ENCODE measurements around the gene ABCC5. TPM values are rescaled to one million over a fixed set of nuclear protein-coding genes. Genes with fewer than 3 reads are reported as not detected.

The ABCC5 gene
- total RNA-seq, 1 experiment from 2014 or later, result 9.6 TPM

GRCh38 chr3:183980403-183980802 lies 37.3 kb downstream of the ABCC5 start:
- Histone ChIP-seq H3K27me3 (replicated peaks) (no peaks in the 10 kb centered on the region), H3K27ac (no peak overlapping the region)
- DNase-seq (ENCODE audit: low read depth in 1 of 2, low spot score in 2 of 2), result no peak

GRCh38 chr3:183975981-183976662 lies 41.6 kb downstream of the ABCC5 start:
- H3K4me1 ChIP-seq (replicated peaks), result 0 out of 2 replicates have a peak, but pooled peaks cover 3% of the 10 kb centered on the region
- H3K9me3 ChIP-seq (replicated peaks), result no peaks in the 10 kb centered on the region
- no peak overlapping the region for H3K27ac ChIP-seq
- no peak overlapping the region for H3K4me3 ChIP-seq
- no peaks in the 10 kb centered on the region for H3K27me3 ChIP-seq (replicated peaks)
- DNase-seq (ENCODE audit: low read depth in 1 of 2, low spot score in 2 of 2), result peak in 1 of 2 experiments; percentile 27
- H3K36me3 ChIP-seq, result no peaks in the 10 kb centered on the region; the same call in 1 of the 2 replicates

More at GRCh38 chr3:183980403-183980802, 37.3 kb downstream of the ABCC5 start:
- no peak overlapping the region for H3K4me3 ChIP-seq
- no peaks in the 10 kb centered on the region for H3K9me3 ChIP-seq (replicated peaks)
- peaks cover 10% of the 10 kb centered on the region for H3K36me3 ChIP-seq
- 0 out of 2 replicates have a peak, but pooled peaks cover 3% of the 10 kb centered on the region for H3K4me1 ChIP-seq (replicated peaks)

GRCh38 chr3:183968666-183969245 lies 48.9 kb downstream of the ABCC5 start:
- H3K9me3 ChIP-seq (replicated peaks), result no peaks in the 10 kb centered on the region
- no peaks in the 10 kb centered on the region for H3K27me3 ChIP-seq (replicated peaks)
- no peak overlapping the region for H3K4me3 ChIP-seq
- H3K4me1 ChIP-seq (replicated peaks), result no peaks in the 10 kb centered on the region
- no peak overlapping the region for H3K27ac ChIP-seq
- peaks cover 20% of the 10 kb centered on the region for H3K36me3 ChIP-seq
- DNase-seq (ENCODE audit: low read depth in 1 of 2, low spot score in 2 of 2), result no peak

GRCh38 chr3:183967693-183968092 lies 50.0 kb downstream of the ABCC5 start:
- Histone ChIP-seq H3K36me3 (peaks cover 20% of the 10 kb centered on the region), H3K4me1 (replicated peaks) (no peaks in the 10 kb centered on the region), H3K9me3 (replicated peaks) (no peaks in the 10 kb centered on the region), H3K4me3 (no peak overlapping the region), H3K27ac (no peak overlapping the region), H3K27me3 (replicated peaks) (no peaks in the 10 kb centered on the region)
- DNase-seq (ENCODE audit: low read depth in 1 of 2, low spot score in 2 of 2), result no peak

GRCh38 chr3:183966361-183966791 lies 51.3 kb downstream of the ABCC5 start:
- Histone ChIP-seq H3K9me3 (replicated peaks) (no peaks in the 10 kb centered on the region), H3K4me3 (no peak overlapping the region), H3K4me1 (replicated peaks) (no peaks in the 10 kb centered on the region), H3K27ac (no peak overlapping the region), H3K27me3 (replicated peaks) (no peaks in the 10 kb centered on the region), H3K36me3 (peaks cover 20% of the 10 kb centered on the region)
- no peak for DNase-seq (ENCODE audit: low read depth in 1 of 2, low spot score in 2 of 2)

- no peak for DNase-seq (ENCODE audit: low read depth in 1 of 2, low spot score in 2 of 2)
- Histone ChIP-seq H3K27me3 (replicated peaks) (no peaks in the 10 kb centered on the region), H3K9me3 (replicated peaks) (no peaks in the 10 kb centered on the region), H3K36me3 (peaks cover 22% of the 10 kb centered on the region), H3K4me3 (no peak overlapping the region), H3K4me1 (replicated peaks) (no peaks in the 10 kb centered on the region), H3K27ac (no peak overlapping the region)
These were observed 54.9 kb downstream of the ABCC5 start for GRCh38 chr3:183962807-183963206.

GRCh38 chr3:183959214-183959613 lies 58.5 kb downstream of the ABCC5 start:
- no peak for DNase-seq (ENCODE audit: low read depth in 1 of 2, low spot score in 2 of 2)
- no peaks in the 10 kb centered on the region for H3K27me3 ChIP-seq (replicated peaks)
- H3K4me1 ChIP-seq (replicated peaks), result no peaks in the 10 kb centered on the region
- H3K9me3 ChIP-seq (replicated peaks), result no peaks in the 10 kb centered on the region
- H3K4me3 ChIP-seq, result no peak overlapping the region
- peaks cover 4% of the 10 kb centered on the region for H3K36me3 ChIP-seq
- no peak overlapping the region for H3K27ac ChIP-seq

GRCh38 chr3:183958775-183959174 lies 58.9 kb downstream of the ABCC5 start:
- Histone ChIP-seq H3K4me1 (replicated peaks) (no peaks in the 10 kb centered on the region), H3K4me3 (no peak overlapping the region), H3K36me3 (peaks cover 4% of the 10 kb centered on the region; the same call in 1 of the 2 replicates), H3K9me3 (replicated peaks) (no peaks in the 10 kb centered on the region), H3K27ac (no peak overlapping the region), H3K27me3 (replicated peaks) (no peaks in the 10 kb centered on the region)
- DNase-seq (ENCODE audit: low read depth in 1 of 2, low spot score in 2 of 2), result no peak

GRCh38 chr3:183958226-183958625 lies 59.5 kb downstream of the ABCC5 start:
- H3K27me3 ChIP-seq (replicated peaks), result no peaks in the 10 kb centered on the region
- no peaks in the 10 kb centered on the region for H3K4me1 ChIP-seq (replicated peaks)

GRCh38 chr3:183954875-183955274 lies 62.8 kb downstream of the ABCC5 start:
- H3K9me3 ChIP-seq (replicated peaks), result no peaks in the 10 kb centered on the region
- H3K27ac ChIP-seq, result no peak overlapping the region
- no peaks in the 10 kb centered on the region for H3K4me1 ChIP-seq (replicated peaks)
- peaks cover 13% of the 10 kb centered on the region for H3K36me3 ChIP-seq
- H3K27me3 ChIP-seq (replicated peaks), result no peaks in the 10 kb centered on the region
- DNase-seq (ENCODE audit: low read depth in 1 of 2, low spot score in 2 of 2), result no peak
- H3K4me3 ChIP-seq, result no peak overlapping the region

More at GRCh38 chr3:183958226-183958625, 59.5 kb downstream of the ABCC5 start:
- DNase-seq (ENCODE audit: low read depth in 1 of 2, low spot score in 2 of 2), result no peak
- Histone ChIP-seq H3K27ac (no peak overlapping the region), H3K4me3 (no peak overlapping the region), H3K36me3 (peaks cover 4% of the 10 kb centered on the region; the same call in 1 of the 2 replicates), H3K9me3 (replicated peaks) (no peaks in the 10 kb centered on the region)

GRCh38 chr3:183953471-183954070 lies 64.1 kb downstream of the ABCC5 start:
- H3K36me3 ChIP-seq, result peaks cover 22% of the 10 kb centered on the region
- H3K27ac ChIP-seq, result no peak overlapping the region
- no peak overlapping the region for H3K4me3 ChIP-seq
- H3K27me3 ChIP-seq (replicated peaks), result no peaks in the 10 kb centered on the region
- H3K4me1 ChIP-seq (replicated peaks), result no peaks in the 10 kb centered on the region
- no peak for DNase-seq (ENCODE audit: low read depth in 1 of 2, low spot score in 2 of 2)
- H3K9me3 ChIP-seq (replicated peaks), result no peaks in the 10 kb centered on the region

- DNase-seq (ENCODE audit: low read depth in 1 of 2, low spot score in 2 of 2), result no peak
- peaks cover 22% of the 10 kb centered on the region for H3K36me3 ChIP-seq
- H3K27me3 ChIP-seq (replicated peaks), result no peaks in the 10 kb centered on the region
- no peak overlapping the region for H3K27ac ChIP-seq
- no peaks in the 10 kb centered on the region for H3K4me1 ChIP-seq (replicated peaks)
- H3K9me3 ChIP-seq (replicated peaks), result no peaks in the 10 kb centered on the region
- no peak overlapping the region for H3K4me3 ChIP-seq
These were observed 66.2 kb downstream of the ABCC5 start for GRCh38 chr3:183951459-183951858.

GRCh38 chr3:183949690-183950089 lies 68.0 kb downstream of the ABCC5 start:
- no peaks in the 10 kb centered on the region for H3K4me1 ChIP-seq (replicated peaks)
- DNase-seq (ENCODE audit: low read depth in 1 of 2, low spot score in 2 of 2), result no peak
- no peak overlapping the region for H3K27ac ChIP-seq
- no peak overlapping the region for H3K4me3 ChIP-seq
- H3K36me3 ChIP-seq, result peaks cover 34% of the 10 kb centered on the region
- H3K27me3 ChIP-seq (replicated peaks), result no peaks in the 10 kb centered on the region
- no peaks in the 10 kb centered on the region for H3K9me3 ChIP-seq (replicated peaks)

- Histone ChIP-seq H3K36me3 (peaks cover 37% of the 10 kb centered on the region), H3K27me3 (replicated peaks) (no peaks in the 10 kb centered on the region), H3K4me3 (no peak overlapping the region), H3K9me3 (replicated peaks) (no peaks in the 10 kb centered on the region), H3K27ac (no peak overlapping the region), H3K4me1 (replicated peaks) (no peaks in the 10 kb centered on the region)
- DNase-seq (ENCODE audit: low read depth in 1 of 2, low spot score in 2 of 2), result no peak
These were observed 71.6 kb downstream of the ABCC5 start for GRCh38 chr3:183946037-183946436.

Measured in SJSA1 (cell line).